Measurements from ENCODE around the gene EMX1.

Gene EMX1

DNA sequence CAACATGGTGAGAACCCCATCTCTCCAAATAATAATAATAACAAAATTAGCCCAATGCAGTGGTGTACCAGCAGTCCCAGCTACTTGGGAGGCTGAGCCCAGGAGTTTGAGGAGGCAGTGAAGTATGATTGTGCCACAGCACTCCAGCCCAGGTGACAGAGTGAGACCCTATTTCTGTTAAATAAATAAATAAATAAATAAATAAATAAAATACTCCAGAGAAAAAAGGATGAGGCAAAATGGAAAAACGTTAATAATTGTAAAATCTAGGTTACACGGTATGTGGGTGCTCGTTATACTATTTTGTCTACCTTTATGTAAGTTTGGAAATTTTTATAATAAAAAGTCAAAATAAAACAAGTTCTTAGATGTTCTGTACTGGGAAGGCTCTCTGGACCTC, 8.6 kb upstream of the EMX1 start:
- Histone ChIP-seq H3K9ac (ENCODE audit: low read depth, low read length) (no peak overlapping the region), H3K9me3 (ENCODE audit: insufficient read depth, low read depth, low read length) (peaks cover under 1% of the 10 kb centered on the region; the same call in 1 of the 2 replicates), H3K27ac (ENCODE audit: low read length) (no peak overlapping the region), H3K4me3 (ENCODE audit: low read length) (no peak overlapping the region), H3K36me3 (ENCODE audit: insufficient read depth, low read depth, low read length) (no peaks in the 10 kb centered on the region), H3K27me3 (ENCODE audit: insufficient read depth, low read length) (peaks cover 93% of the 10 kb centered on the region), H3K4me1 (ENCODE audit: insufficient read depth, low read length) (peaks cover 1% of the 10 kb centered on the region; the same call in 1 of the 2 replicates)

DNA sequence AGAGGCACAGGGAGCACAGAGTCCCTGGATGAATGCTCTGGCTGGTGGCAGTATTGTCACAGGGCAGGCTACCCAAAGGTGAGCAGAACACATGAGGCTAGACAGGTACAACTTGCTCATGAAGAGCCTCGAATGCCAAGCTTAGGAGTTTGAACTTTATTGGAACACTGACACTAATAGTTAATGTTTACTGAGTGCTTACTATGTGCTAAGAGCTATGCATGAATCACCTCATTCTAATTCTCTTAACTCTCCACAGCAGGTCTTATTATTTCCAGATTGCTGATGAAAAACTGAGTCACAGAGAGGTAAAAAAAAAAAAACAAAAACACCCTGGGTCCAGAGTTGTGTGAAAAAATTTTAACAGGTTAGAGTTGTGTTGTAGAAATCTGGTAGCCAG, 6.1 kb upstream of the EMX1 start:
- Histone ChIP-seq H3K4me1 (ENCODE audit: insufficient read depth, low read length) (peaks cover 16% of the 10 kb centered on the region; the same call in 1 of the 2 replicates), H3K27me3 (ENCODE audit: insufficient read depth, low read length) (peaks cover 93% of the 10 kb centered on the region), H3K4me3 (ENCODE audit: low read length) (no peak overlapping the region), H3K36me3 (ENCODE audit: insufficient read depth, low read depth, low read length) (no peaks in the 10 kb centered on the region), H3K27ac (ENCODE audit: low read length) (no peak overlapping the region), H3K9me3 (ENCODE audit: insufficient read depth, low read depth, low read length) (peaks cover 2% of the 10 kb centered on the region; the same call in 1 of the 2 replicates), H3K9ac (ENCODE audit: low read depth, low read length) (no peak overlapping the region)

DNA sequence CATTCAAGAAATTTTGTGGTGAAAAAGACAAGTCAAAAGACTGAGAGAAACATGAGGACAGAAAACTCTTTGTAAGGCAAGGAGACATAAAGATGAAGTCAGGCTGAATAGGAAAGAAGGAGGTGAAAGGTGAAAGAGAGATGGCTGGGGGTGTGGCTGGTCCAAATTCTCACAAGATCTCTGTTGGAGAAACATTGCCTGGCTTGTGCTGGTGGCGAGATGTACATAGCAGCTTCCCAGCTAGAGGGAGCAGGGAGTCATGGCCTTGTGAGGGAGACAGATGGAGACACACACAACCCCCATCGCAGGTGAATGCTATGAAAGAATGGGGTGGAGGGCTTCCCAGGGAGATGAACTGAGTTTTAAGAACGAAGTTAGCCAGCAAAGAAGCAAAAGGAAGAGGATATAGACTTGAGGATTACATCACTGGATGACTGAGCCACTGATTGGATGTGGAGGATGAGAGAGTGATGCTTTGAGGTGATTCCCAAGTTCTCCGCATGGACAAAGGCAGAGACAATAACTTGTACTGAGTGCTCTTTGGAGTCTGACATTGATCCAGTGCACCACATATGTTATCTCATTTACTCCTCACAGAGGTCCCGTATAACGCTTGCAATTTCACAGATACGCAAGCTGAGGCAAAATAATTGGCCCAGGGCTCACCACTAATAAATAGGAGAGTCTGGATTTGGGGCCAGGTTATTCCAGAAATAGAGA, 3.7 kb upstream of the EMX1 start:
- no peak overlapping the region for H3K9ac ChIP-seq (ENCODE audit: low read depth, low read length)
- H3K27me3 ChIP-seq (ENCODE audit: insufficient read depth, low read length): peaks cover 99% of the 10 kb centered on the region
- peaks cover 2% of the 10 kb centered on the region; the same call in 1 of the 2 replicates for H3K9me3 ChIP-seq (ENCODE audit: insufficient read depth, low read depth, low read length)
- no peaks in the 10 kb centered on the region for H3K36me3 ChIP-seq (ENCODE audit: insufficient read depth, low read depth, low read length)
- H3K4me3 ChIP-seq (ENCODE audit: low read length): no peak overlapping the region
- H3K27ac ChIP-seq (ENCODE audit: low read length): no peak overlapping the region
- peaks cover 19% of the 10 kb centered on the region; the same call in 1 of the 2 replicates for H3K4me1 ChIP-seq (ENCODE audit: insufficient read depth, low read length)

DNA sequence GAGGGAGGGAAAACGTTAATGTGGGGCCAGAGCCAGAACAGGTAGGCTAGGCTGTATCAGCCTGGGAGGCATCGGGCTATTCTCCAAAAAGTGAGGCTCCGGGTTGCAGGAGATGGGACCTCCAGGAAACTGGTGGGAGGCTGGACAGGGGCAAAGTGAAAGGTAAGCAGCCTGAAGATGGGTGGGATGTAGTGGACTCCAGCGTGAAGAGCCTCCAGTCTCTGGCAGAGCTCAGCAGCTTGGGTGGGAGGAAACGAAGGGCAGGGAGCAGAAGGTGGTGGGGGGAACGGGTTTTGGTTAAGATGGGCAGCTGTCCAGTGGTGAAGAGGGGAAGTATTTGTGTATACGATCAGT, 3.1 kb upstream of the EMX1 start:
- Histone ChIP-seq H3K4me3 (ENCODE audit: low read length) (no peak overlapping the region), H3K27me3 (ENCODE audit: insufficient read depth, low read length) (peaks cover 100% of the 10 kb centered on the region), H3K9me3 (ENCODE audit: insufficient read depth, low read depth, low read length) (peaks cover 2% of the 10 kb centered on the region; the same call in 1 of the 2 replicates)

DNA sequence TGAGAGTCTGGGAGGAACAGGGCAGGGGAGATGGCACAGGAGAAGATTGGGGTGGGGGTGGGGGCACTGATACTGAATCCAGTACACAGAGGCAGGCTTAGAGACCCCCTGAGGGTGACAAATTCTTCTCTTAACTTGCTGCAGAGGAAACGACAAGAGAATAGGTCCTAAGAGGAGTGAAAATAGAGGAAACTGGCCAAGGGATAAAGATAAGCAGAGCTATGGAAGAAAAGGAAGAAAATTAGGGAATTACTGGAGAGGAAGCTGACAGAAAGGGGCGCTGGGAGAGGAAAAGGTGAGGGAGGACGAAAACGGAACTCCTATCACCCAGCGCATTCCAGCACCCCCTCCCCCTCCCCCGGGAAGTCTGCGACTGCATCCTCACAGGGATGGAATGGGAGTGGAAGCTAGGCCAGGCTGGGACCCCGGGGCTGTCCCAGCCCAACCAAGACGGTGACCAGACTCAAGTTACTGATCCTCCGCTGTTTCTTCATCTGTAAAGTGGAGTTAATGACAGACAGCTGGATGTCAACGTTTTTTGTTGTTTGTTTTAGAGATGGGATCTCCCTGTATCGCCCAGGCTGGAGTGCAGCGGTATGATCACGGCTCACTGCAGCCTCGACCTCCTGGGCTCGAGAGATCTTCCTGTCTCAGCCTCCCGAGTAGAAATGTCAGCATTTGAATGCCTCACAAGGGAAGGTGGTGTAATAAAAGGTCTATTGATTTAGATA, 2.6 kb upstream of the EMX1 start:
- peaks cover 100% of the 10 kb centered on the region for H3K27me3 ChIP-seq (ENCODE audit: insufficient read depth, low read length)
- no peak overlapping the region for H3K9ac ChIP-seq (ENCODE audit: low read depth, low read length)
- H3K4me3 ChIP-seq (ENCODE audit: low read length): peak overlapping the region; percentile 61; the same call in 1 of the 2 replicates
- H3K9me3 ChIP-seq (ENCODE audit: insufficient read depth, low read depth, low read length): peaks cover 2% of the 10 kb centered on the region; the same call in 1 of the 2 replicates
- H3K27ac ChIP-seq (ENCODE audit: low read length): no peak overlapping the region
- H3K36me3 ChIP-seq (ENCODE audit: insufficient read depth, low read depth, low read length): no peaks in the 10 kb centered on the region
- H3K4me1 ChIP-seq (ENCODE audit: insufficient read depth, low read length): peaks cover 24% of the 10 kb centered on the region; the same call in 1 of the 2 replicates

More for the DNA sequence above, 3.1 kb upstream of the EMX1 start:
- peaks cover 19% of the 10 kb centered on the region; the same call in 1 of the 2 replicates for H3K4me1 ChIP-seq (ENCODE audit: insufficient read depth, low read length)
- no peaks in the 10 kb centered on the region for H3K36me3 ChIP-seq (ENCODE audit: insufficient read depth, low read depth, low read length)
- H3K27ac ChIP-seq (ENCODE audit: low read length): no peak overlapping the region
- no peak overlapping the region for H3K9ac ChIP-seq (ENCODE audit: low read depth, low read length)

DNA sequence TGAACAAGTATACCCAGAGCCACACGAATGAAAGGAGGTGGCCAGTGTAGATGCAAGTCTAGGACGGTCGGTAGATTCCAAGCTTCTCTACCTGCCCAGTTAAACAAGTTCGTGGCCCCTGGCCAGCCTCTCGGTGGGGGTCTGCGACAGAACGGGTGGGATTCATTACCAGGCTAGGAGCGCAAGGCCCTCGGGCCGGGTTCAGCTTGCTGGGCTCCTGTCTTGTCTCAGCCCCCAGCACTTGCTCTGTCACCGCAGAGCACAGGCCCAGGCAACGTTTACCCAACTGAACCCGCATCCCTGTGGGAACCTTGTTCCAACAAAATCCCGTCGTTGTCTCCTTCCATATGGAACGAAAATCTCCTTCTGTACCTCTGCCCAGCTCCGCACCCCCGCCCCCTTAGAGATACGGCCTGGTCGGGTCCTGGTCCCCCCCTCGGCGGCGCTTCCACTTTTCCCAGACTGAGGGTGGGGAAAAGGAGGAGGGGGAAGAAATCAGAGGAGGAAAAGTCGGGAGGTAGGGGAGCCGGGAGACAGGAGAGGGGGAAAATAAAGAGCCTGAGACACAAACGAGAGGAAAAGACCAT, 1.9 kb upstream of the EMX1 start:
- no peak overlapping the region for H3K27ac ChIP-seq (ENCODE audit: low read length)
- peaks cover 2% of the 10 kb centered on the region; the same call in 1 of the 2 replicates for H3K9me3 ChIP-seq (ENCODE audit: insufficient read depth, low read depth, low read length)
- H3K27me3 ChIP-seq (ENCODE audit: insufficient read depth, low read length): peaks cover 100% of the 10 kb centered on the region
- no peak overlapping the region for H3K9ac ChIP-seq (ENCODE audit: low read depth, low read length)
- peaks cover 24% of the 10 kb centered on the region; the same call in 1 of the 2 replicates for H3K4me1 ChIP-seq (ENCODE audit: insufficient read depth, low read length)
- H3K36me3 ChIP-seq (ENCODE audit: insufficient read depth, low read depth, low read length): no peaks in the 10 kb centered on the region
- H3K4me3 ChIP-seq (ENCODE audit: low read length): peak overlapping the region; percentile 61

DNA sequence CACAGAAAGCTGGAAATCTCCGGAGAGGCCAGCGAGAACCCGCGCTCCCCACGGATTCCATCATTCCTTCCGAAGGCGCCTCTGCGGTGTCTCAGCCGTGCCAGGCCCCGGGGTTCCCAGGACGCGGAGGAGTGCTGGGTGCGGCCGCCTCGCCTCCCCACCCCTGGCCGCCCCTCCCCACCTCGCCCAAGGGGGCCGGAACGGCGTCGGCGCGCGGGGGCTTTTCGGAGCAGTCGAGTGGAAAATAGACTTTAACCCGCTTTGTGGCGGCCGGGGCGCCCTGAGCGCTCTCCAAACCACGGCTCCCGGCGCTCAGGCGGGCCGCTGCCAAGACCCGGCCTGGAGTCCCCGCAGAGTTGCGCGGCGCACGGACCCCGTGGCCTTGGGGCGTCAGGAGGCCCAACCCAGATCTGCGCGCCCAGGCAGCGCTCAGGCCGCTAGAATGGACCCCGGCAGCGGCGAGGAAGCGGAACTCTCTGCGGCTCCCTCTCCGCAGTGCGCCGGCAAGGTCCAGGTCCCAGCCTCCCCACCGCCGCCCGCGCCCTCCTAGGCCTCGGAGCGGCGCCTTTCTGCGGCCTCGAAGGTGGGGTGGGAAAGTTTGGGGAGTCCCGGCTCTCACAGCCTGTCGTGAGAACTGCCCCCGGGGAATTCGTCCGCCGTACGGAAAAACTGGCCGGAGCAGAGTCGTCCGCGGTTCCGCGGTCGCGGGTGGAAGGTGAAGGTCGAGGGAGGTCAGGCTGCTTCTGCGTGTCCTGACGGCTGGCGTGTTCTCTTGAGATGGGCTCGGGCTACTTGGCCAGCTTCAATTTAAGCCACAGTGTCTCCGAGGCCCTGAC, 1.2 kb upstream of the EMX1 start:
- H3K27me3 ChIP-seq (ENCODE audit: insufficient read depth, low read length): peaks cover 100% of the 10 kb centered on the region

DNA sequence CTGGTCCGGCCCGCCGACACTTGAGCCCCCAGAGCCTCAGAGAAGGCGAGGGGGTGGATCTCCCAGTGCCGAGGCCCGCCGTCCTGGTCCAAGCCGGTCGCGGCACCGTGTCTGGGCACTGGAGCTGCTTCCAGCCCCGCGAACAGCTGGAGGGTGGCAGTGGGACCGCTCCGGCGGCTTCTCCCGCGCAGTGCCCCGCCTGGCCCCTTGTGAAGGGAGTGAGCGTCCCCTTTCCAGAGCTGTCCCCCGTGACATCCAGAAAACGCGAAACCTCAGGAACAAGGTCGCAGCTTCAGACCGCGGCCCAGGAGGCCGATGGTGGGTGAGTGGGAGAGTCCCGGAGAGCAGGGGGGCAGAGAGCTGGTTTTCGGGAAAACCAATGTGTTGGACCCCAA, 579 bp upstream of the EMX1 start:
- peaks cover 100% of the 10 kb centered on the region for H3K27me3 ChIP-seq (ENCODE audit: insufficient read depth, low read length)
- peaks cover 24% of the 10 kb centered on the region for H3K4me1 ChIP-seq (ENCODE audit: insufficient read depth, low read length)
- H3K9me3 ChIP-seq (ENCODE audit: insufficient read depth, low read depth, low read length): peaks cover 5% of the 10 kb centered on the region; the same call in 1 of the 2 replicates
- H3K36me3 ChIP-seq (ENCODE audit: insufficient read depth, low read depth, low read length): no peaks in the 10 kb centered on the region
- H3K9ac ChIP-seq (ENCODE audit: low read depth, low read length): peak overlapping the region; percentile 42; the same call in 1 of the 2 replicates
- peak overlapping the region; percentile 61 for H3K4me3 ChIP-seq (ENCODE audit: low read length)
- H3K27ac ChIP-seq (ENCODE audit: low read length): no peak overlapping the region

More for the DNA sequence above, 1.2 kb upstream of the EMX1 start:
- H3K9ac ChIP-seq (ENCODE audit: low read depth, low read length): no peak overlapping the region; the same call in 1 of the 2 replicates
- H3K27ac ChIP-seq (ENCODE audit: low read length): no peak overlapping the region
- peak overlapping the region; percentile 61 for H3K4me3 ChIP-seq (ENCODE audit: low read length)
- peaks cover 2% of the 10 kb centered on the region; the same call in 1 of the 2 replicates for H3K9me3 ChIP-seq (ENCODE audit: insufficient read depth, low read depth, low read length)
- H3K36me3 ChIP-seq (ENCODE audit: insufficient read depth, low read depth, low read length): no peaks in the 10 kb centered on the region
- peaks cover 24% of the 10 kb centered on the region; the same call in 1 of the 2 replicates for H3K4me1 ChIP-seq (ENCODE audit: insufficient read depth, low read length)

DNA sequence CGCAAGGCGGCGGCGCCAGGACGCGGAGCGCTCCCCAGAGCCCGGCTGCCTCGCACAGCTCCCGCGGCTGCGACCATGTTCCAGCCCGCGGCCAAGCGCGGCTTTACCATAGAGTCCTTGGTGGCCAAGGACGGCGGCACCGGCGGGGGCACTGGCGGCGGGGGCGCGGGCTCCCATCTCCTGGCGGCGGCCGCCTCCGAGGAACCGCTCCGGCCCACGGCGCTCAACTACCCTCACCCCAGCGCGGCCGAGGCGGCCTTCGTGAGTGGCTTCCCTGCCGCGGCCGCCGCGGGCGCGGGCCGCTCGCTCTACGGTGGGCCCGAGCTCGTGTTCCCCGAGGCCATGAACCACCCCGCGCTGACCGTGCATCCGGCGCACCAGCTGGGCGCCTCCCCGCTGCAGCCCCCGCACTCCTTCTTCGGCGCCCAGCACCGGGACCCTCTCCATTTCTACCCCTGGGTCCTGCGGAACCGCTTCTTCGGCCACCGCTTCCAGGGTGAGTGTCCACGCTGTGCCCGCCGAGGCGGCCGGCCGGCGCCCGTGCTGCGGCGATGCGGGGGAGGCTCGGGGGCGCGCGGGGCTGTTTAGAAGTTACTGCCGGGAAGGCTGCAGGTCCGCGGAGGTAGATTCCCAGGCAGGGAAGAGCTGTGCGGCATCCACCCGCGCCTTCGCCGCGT, 696 bp downstream of the EMX1 start:
- no peaks in the 10 kb centered on the region for H3K36me3 ChIP-seq (ENCODE audit: insufficient read depth, low read depth, low read length)
- H3K4me1 ChIP-seq (ENCODE audit: insufficient read depth, low read length): peaks cover 24% of the 10 kb centered on the region
- H3K27me3 ChIP-seq (ENCODE audit: insufficient read depth, low read length): peaks cover 100% of the 10 kb centered on the region
- H3K9me3 ChIP-seq (ENCODE audit: insufficient read depth, low read depth, low read length): peaks cover 8% of the 10 kb centered on the region; the same call in 1 of the 2 replicates
- H3K27ac ChIP-seq (ENCODE audit: low read length): no peak overlapping the region
- H3K9ac ChIP-seq (ENCODE audit: low read depth, low read length): peak overlapping the region; percentile 37; the same call in 1 of the 2 replicates
- H3K4me3 ChIP-seq (ENCODE audit: low read length): peak overlapping the region; percentile 61; the same call in 1 of the 2 replicates

DNA sequence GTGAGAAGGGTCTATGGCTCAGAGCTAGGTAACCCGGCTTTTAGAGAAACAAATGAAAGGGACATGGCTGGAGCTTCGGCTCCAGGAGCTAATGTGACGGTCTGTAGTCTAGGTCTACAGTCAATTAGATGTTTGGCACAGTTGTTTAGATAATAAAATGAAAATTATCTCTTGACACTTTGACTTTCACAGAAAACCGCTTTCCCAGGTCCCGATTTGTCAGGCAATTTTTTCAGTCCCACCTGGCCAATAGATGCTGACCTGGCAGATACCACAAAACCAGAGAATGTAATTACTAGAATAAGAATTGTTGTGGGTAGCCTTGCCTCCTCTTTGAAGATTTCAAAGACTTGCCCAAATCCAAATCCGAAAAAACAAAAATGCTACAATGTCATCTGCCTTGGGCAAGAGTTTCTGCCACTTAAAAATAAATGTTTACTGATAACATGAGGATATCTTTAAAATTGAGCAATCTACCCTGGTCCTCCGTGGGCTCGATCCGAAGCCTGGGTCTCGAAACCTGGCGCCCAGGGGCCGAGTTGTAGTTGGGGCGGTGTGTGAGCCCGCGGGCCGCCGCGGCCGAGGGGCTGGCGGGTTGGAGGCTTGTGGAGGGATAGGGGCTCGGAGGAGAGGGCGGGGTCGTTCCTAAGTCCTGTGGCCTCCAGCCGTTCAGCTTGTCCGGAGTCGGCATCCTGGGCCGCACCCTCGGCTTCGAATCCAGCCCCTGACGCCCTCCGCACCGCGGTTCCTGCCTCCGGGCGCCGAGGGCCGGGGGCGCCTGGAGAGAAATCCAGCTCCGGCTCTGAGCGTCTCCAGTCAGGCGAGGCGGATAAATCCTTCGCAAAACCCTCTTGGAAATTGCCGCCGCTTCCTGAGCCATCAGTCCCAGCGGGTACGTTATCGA, 2.3 kb downstream of the EMX1 start:
- Histone ChIP-seq H3K27ac (ENCODE audit: low read length) (no peak overlapping the region), H3K9me3 (ENCODE audit: insufficient read depth, low read depth, low read length) (peaks cover 9% of the 10 kb centered on the region; the same call in 1 of the 2 replicates), H3K36me3 (ENCODE audit: insufficient read depth, low read depth, low read length) (no peaks in the 10 kb centered on the region), H3K4me1 (ENCODE audit: insufficient read depth, low read length) (peaks cover 14% of the 10 kb centered on the region), H3K4me3 (ENCODE audit: low read length) (peak overlapping the region; percentile 56), H3K9ac (ENCODE audit: low read depth, low read length) (no peak overlapping the region), H3K27me3 (ENCODE audit: insufficient read depth, low read length) (peaks cover 100% of the 10 kb centered on the region)

Measured in iPS-20b (cell line).